K562 (cell line): Measurements from ENCODE around the gene EML1. TPM values are rescaled to one million over a fixed set of nuclear protein-coding genes. Genes with fewer than 3 reads are reported as not detected.
A peak's percentile ranks its signal among the peaks of the same experiment; 100 is the strongest.

Experiments
- ATAC-seq: fragments of 200-7000 bp; cut with Tn5 transposase; 3 replicates; pipeline ENCODE4 v1.9.1; 2020; ENCODE audit warnings: moderate library complexity
- BruUV-seq: library from RNA; stranded (reverse); fragments of 400-500 nt; replicated peaks from 2 replicates; lab custom pipeline; 2021; lab: Mats Ljungman, UMichigan
- CTCF ChIA-PET: fragments of 300-600 bp; formaldehyde crosslinking; extraction: SDS; loops from one replicate; lab custom pipeline; 2021; ENCODE audit warnings: low intra/inter-chr PET ratio; lab: Yijun Ruan, JAX
- POLR2A ChIA-PET: fragments of 300-600, 350-650 bp; sonication (Branson Sonifier 250); formaldehyde crosslinking; extraction: SDS; loops from one replicate; lab custom pipeline; 2021; ENCODE audit warnings: antibody characterized with exemption, inconsistent platforms; lab: Yijun Ruan, JAX
- DNase-seq, 4 experiments: peaks; one replicate each; pipeline versions ENCODE4 v3.0.0 to v3.0.0-alpha.2; 2011 to 2018; ENCODE audit warnings: low spot score in 3 of 4, mixed read lengths in 3 of 4; ENCODE audit errors: extremely low read depth in 1 of 4
- FAIRE-seq: peaks from 2 replicates; lab custom pipeline; 2011; peaks lifted over from hg19 to GRCh38; lab: Jason Lieb, UNC
- H2AFZ ChIP-seq: 2 replicates; pipeline ENCODE4 v1.6.0; 2011; ENCODE audit warnings: low read depth, low read length, control low read depth, inconsistent platforms
- H3K27ac ChIP-seq: fragments of 200-600 bp; 3 replicates; pipeline ENCODE4 v1.8.0; 2011; ENCODE audit warnings: low read depth, mild to moderate bottlenecking, control low read depth, inconsistent platforms, low read length, moderate library complexity, mixed read lengths; ENCODE audit errors: extremely low read depth
- H3K27me3 ChIP-seq, 2 experiments: fragments of 300-600 bp in 1 of 2; 2 replicates in 1 of 2; 3 replicates in 1 of 2; pipeline versions ENCODE4 v1.6.0 to v1.8.0; 2011; ENCODE audit warnings: inconsistent platforms in 2 of 2, low read length in 2 of 2, mild to moderate bottlenecking in 1 of 2, mixed read lengths in 1 of 2, moderate library complexity in 1 of 2; ENCODE audit not compliant: control insufficient read depth in 2 of 2, insufficient read depth in 2 of 2
- H3K36me3 ChIP-seq: fragments of 300-600 bp; 3 replicates; pipeline ENCODE4 v1.8.0; 2011; ENCODE audit warnings: mild to moderate bottlenecking, low read length, inconsistent platforms; ENCODE audit not compliant: control insufficient read depth, insufficient read depth
- H3K4me1 ChIP-seq, 2 experiments: fragments of 200-600 bp in 1 of 2; replicated peaks in 1 of 2; 2 replicates in 1 of 2; 3 replicates in 1 of 2; pipeline versions ENCODE4 v1.5.1 to v1.8.0; 2011; ENCODE audit warnings: inconsistent platforms in 2 of 2, low read length in 2 of 2, mild to moderate bottlenecking in 1 of 2, mixed read lengths in 1 of 2, moderate library complexity in 1 of 2; ENCODE audit not compliant: control insufficient read depth in 2 of 2, insufficient read depth in 2 of 2
- H3K4me2 ChIP-seq: 2 replicates; pipeline ENCODE4 v1.6.1; 2011; ENCODE audit warnings: low read length, control low read depth, inconsistent platforms, mixed read lengths; ENCODE audit not compliant: insufficient read depth
- H3K4me3 ChIP-seq: fragments of 200-600 bp; sonication (generic), shearing (Covaris generic); 2 replicates; pipeline ENCODE4 v1.5.1; 2016; ENCODE audit warnings: control low read depth, inconsistent platforms
- H3K79me2 ChIP-seq: fragments of 200-600 bp; 3 replicates; pipeline ENCODE4 v1.8.0; 2011; ENCODE audit warnings: low read length, inconsistent platforms; ENCODE audit not compliant: control insufficient read depth, insufficient read depth
- H3K9ac ChIP-seq, 2 experiments: 2 replicates each; pipeline versions ENCODE4 v1.6.0 to v1.6.1; 2011; ENCODE audit warnings: low read depth in 2 of 2, low read length in 2 of 2, control low read depth in 1 of 2, inconsistent platforms in 1 of 2, mild to moderate bottlenecking in 1 of 2, mixed read lengths in 1 of 2; ENCODE audit not compliant: insufficient read depth in 1 of 2
- H3K9me1 ChIP-seq: one replicate; pipeline ENCODE4 v1.6.0; 2011; ENCODE audit warnings: inconsistent platforms, mild to moderate bottlenecking, low read length, moderate library complexity; ENCODE audit not compliant: control insufficient read depth, insufficient read depth
- H3K9me3 ChIP-seq: replicated peaks from 2 replicates; pipeline ENCODE4 v1.5.1; 2011; ENCODE audit warnings: low read depth, low read length, inconsistent platforms; ENCODE audit not compliant: control insufficient read depth, insufficient read depth
- H4K20me1 ChIP-seq: replicated peaks from 2 replicates; pipeline ENCODE4 v1.6.1; 2011; ENCODE audit warnings: low read length, inconsistent platforms, mixed read lengths; ENCODE audit not compliant: control insufficient read depth, insufficient read depth
- ARID1B ChIP-seq: fragments of 450-650 bp; IDR thresholded peaks from 2 replicates; pipeline ENCODE4 v1.6.1; 2016; ENCODE audit warnings: antibody characterized with exemption, mild to moderate bottlenecking, inconsistent platforms
- CBX2 ChIP-seq: fragments of 200-600 bp; sonication (generic); IDR thresholded peaks from one replicate; pipeline ENCODE4 v1.6.1; 2012; ENCODE audit warnings: mild to moderate bottlenecking, low read length, inconsistent platforms; ENCODE audit not compliant: insufficient read depth, poor library complexity, severe bottlenecking
- CGGBP1 ChIP-seq: fragments of 250-450 bp; sonication (Bioruptor Pico); IDR thresholded peaks from 2 replicates; pipeline ENCODE4 v1.9.0; 2021; ENCODE audit warnings: mild to moderate bottlenecking
- CREB1 ChIP-seq, 2 experiments: sonication (generic) in 1 of 2; formaldehyde crosslinking in 1 of 2; IDR thresholded peaks; 2 replicates each; pipeline versions ENCODE4 v1.6.1 to v1.8.0; 2012 to 2022; ENCODE audit warnings: inconsistent platforms in 1 of 2, mild to moderate bottlenecking in 1 of 2, missing genetic modification reagents in 1 of 2, moderate library complexity in 1 of 2
- HMGXB4 ChIP-seq: sonication (generic); formaldehyde crosslinking; IDR thresholded peaks from 2 replicates; pipeline ENCODE4 v1.8.1; 2023; ENCODE audit warnings: mild to moderate bottlenecking, missing genetic modification reagents
- MAFK ChIP-seq: IDR thresholded peaks from 2 replicates; pipeline ENCODE4 v1.6.1; 2011; ENCODE audit warnings: low read length, improper control_type of control experiment
- SMC3 ChIP-seq: conservative IDR thresholded peaks from 2 replicates; pipeline ENCODE4 v1.6.1; 2011; ENCODE audit warnings: low read depth, low read length, improper control_type of control experiment; ENCODE audit not compliant: insufficient read depth
- U2AF2 ChIP-seq: fragments of 200-400 bp; formaldehyde crosslinking; optimal IDR thresholded peaks from 2 replicates; pipeline ENCODE3; 2017; ENCODE audit warnings: low read depth, mild to moderate bottlenecking, low read length
- ZNF23 ChIP-seq: fragments of 250-450 bp; sonication (Bioruptor Pico); IDR thresholded peaks from 2 replicates; pipeline ENCODE4 v1.4.0; 2020; ENCODE audit warnings: mild to moderate bottlenecking
- ZNF589 ChIP-seq: fragments of 200-800 bp; sonication (Bioruptor generic); IDR thresholded peaks from 2 replicates; pipeline ENCODE4 v1.6.1; 2016; ENCODE audit warnings: low read depth, missing genetic modification characterization, missing compliant biosample characterization
- WGBS: fragments of 100-300 bp; shearing (Covaris generic); methylation state at CpG from one replicate; pipeline ENCODE4 v1.1.6; 2016; ENCODE audit warnings: low coverage, mixed read lengths; ENCODE audit not compliant: insufficient coverage; ENCODE audit errors: missing lambda C conversion rate; 5-methylcytosine and 5-hydroxymethylcytosine counted together
- in situ Hi-C: fragments of 300-500 bp; cut with MboI; formaldehyde crosslinking; loops from 4 replicates; pipeline ENCODE4 v1.15.0; 2018; ENCODE audit warnings: inconsistent platforms, mixed read lengths
- intact Hi-C: fragments of 100-400 bp; cut with micrococcal nuclease; formaldehyde crosslinking; loops from 2 replicates; pipeline ENCODE4 v1.14.2; 2022
- polyA plus RNA-seq, 8 experiments: library from polyadenylated mRNA; depleted of rRNA in 4 of 8; stranded (reverse) in 5 of 8; unstranded in 3 of 8; fragments of >200 nt; fragmentation: Nextera tagmentation in 2 of 8; fragmentation: Illumina TruSeq in 1 of 8; extraction: Ambion mirVana in 2 of 8; extraction: Trizol in 1 of 8; gene quantifications; 2 replicates each; pipeline versions ENCODE4 v1.2.1 to v1.2.3, GENCODE V29; 2011 to 2014; ENCODE audit warnings: inconsistent platforms in 1 of 8, missing spikeins in 1 of 8
- total RNA-seq, 7 experiments: library from RNA; depleted of rRNA in 6 of 7; stranded (reverse); fragments of >200 nt in 6 of 7; fragmentation: Illumina TruSeq in 2 of 7; extraction: Trizol in 2 of 7; gene quantifications; 2 replicates each; pipeline versions ENCODE4 v1.2.1 to v1.2.3, GENCODE V29; 2011 to 2021; ENCODE audit warnings: low replicate concordance in 1 of 7
- TF ChIP-seq, protein P1 (sequence below): fragments of 200-800 bp; sonication (Bioruptor generic); IDR thresholded peaks from 2 replicates; pipeline ENCODE4 v1.6.1; 2016; ENCODE audit warnings: missing genetic modification characterization, missing compliant biosample characterization
- TF ChIP-seq, protein P2 (sequence below): fragments of 250-450 bp; sonication (Bioruptor Pico); IDR thresholded peaks from 2 replicates; pipeline ENCODE4 v1.8.0; 2021; ENCODE audit warnings: mild to moderate bottlenecking, moderate library complexity

The EML1 gene
- total and polyA plus RNA-seq, 9 of the 15 experiments (the other 6 are each of a cell fraction or from before 2014, with no cell fraction given): 0.01 to 0.35 (median 0.07) TPM; not detected in 2

DNA sequence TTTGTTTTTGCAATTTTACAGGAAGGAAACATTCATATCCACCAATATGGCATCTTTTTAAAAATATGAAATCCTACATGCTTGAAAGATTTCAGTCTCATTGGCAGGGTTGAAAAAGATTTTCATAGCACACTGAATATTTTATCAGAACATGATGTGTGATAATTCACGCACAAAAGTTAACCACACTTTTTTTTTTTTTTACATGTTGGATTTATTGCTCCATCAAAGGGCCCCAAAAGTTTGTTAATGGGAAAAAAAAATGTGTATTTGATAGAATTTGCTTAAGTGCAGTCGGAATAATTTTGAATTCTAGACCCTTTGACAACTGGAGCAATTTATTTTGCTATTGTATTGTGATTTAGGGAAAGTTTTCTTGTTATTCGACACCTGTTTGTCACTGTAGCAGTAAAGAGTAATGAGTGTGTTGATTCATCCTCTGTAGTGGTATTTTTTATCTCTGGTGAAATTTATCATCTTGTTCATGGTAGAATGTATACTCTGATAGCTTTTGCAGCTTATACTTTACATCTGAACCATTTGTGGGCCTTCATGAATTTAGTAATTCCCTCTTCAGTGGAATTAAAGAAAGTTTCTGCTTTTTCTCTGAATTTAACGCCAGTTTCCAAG is 1.1 kb downstream of the EML1 start:
- CTCF ChIA-PET: interaction anchor here (0.7 kb wide), 1 partner anchor 147 kb away, joined by 3 read pairs; no protein-coding TSS in a partner anchor
- Histone ChIP-seq H3K9ac (no peak overlapping the region), H3K36me3 (no peaks in the 10 kb centered on the region), H4K20me1 (no peaks in the 10 kb centered on the region), H3K4me1 (peaks cover 0 to 14% of the 10 kb centered on the region in 2 experiments; a peak in 3 of 5 replicates), H3K4me2 (no peak overlapping the region), H3K79me2 (no peaks in the 10 kb centered on the region), H3K9me3 (no peaks in the 10 kb centered on the region), H3K4me3 (no peak overlapping the region), H2AFZ (no peak overlapping the region), H3K9me1 (no peaks in the 10 kb centered on the region), H3K27me3 (peaks cover 3 to 4% of the 10 kb centered on the region in 2 experiments; a peak in 2 of 5 replicates), H3K27ac (no peak overlapping the region)
- DNase-seq: no peak
- intact Hi-C loops (loop anchor here (10.0 kb wide), 1 partner anchor 81 kb away; no protein-coding TSS in a partner anchor), in situ Hi-C loops (no loop called here)
- no peak for FAIRE-seq
- ATAC-seq: no peak
- no TSS peak for BruUV-seq
- POLR2A ChIA-PET: interaction anchor here (1.3 kb wide), 1 partner anchor 14 kb away, joined by 4 read pairs; no protein-coding TSS in a partner anchor
- WGBS: 5% methylated on average over 4 of the region's 4 CpGs
- TF ChIP-seq MAFK (no peak), ZNF589 (no peak), HMGXB4 (CRISPR knock-in tag) (no peak), SMC3 (no peak), CREB1 (IDR thresholded peaks at IDR 0.05) (no peak), CREB1 (CRISPR knock-in tag; IDR thresholded peaks at IDR 0.05) (no peak), U2AF2 (no peak), ZNF23 (CRISPR knock-in tag) (no peak), ARID1B (no peak), CGGBP1 (CRISPR knock-in tag) (no peak), CBX2 (peak; percentile 93)
- TF ChIP-seq, protein P1, sequence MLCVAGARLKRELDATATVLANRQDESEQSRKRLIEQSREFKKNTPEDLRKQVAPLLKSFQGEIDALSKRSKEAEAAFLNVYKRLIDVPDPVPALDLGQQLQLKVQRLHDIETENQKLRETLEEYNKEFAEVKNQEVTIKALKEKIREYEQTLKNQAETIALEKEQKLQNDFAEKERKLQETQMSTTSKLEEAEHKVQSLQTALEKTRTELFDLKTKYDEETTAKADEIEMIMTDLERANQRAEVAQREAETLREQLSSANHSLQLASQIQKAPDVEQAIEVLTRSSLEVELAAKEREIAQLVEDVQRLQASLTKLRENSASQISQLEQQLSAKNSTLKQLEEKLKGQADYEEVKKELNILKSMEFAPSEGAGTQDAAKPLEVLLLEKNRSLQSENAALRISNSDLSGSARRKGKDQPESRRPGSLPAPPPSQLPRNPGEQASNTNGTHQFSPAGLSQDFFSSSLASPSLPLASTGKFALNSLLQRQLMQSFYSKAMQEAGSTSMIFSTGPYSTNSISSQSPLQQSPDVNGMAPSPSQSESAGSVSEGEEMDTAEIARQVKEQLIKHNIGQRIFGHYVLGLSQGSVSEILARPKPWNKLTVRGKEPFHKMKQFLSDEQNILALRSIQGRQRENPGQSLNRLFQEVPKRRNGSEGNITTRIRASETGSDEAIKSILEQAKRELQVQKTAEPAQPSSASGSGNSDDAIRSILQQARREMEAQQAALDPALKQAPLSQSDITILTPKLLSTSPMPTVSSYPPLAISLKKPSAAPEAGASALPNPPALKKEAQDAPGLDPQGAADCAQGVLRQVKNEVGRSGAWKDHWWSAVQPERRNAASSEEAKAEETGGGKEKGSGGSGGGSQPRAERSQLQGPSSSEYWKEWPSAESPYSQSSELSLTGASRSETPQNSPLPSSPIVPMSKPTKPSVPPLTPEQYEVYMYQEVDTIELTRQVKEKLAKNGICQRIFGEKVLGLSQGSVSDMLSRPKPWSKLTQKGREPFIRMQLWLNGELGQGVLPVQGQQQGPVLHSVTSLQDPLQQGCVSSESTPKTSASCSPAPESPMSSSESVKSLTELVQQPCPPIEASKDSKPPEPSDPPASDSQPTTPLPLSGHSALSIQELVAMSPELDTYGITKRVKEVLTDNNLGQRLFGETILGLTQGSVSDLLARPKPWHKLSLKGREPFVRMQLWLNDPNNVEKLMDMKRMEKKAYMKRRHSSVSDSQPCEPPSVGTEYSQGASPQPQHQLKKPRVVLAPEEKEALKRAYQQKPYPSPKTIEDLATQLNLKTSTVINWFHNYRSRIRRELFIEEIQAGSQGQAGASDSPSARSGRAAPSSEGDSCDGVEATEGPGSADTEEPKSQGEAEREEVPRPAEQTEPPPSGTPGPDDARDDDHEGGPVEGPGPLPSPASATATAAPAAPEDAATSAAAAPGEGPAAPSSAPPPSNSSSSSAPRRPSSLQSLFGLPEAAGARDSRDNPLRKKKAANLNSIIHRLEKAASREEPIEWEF (CRISPR knock-in tag): no peak
- TF ChIP-seq, protein P2, sequence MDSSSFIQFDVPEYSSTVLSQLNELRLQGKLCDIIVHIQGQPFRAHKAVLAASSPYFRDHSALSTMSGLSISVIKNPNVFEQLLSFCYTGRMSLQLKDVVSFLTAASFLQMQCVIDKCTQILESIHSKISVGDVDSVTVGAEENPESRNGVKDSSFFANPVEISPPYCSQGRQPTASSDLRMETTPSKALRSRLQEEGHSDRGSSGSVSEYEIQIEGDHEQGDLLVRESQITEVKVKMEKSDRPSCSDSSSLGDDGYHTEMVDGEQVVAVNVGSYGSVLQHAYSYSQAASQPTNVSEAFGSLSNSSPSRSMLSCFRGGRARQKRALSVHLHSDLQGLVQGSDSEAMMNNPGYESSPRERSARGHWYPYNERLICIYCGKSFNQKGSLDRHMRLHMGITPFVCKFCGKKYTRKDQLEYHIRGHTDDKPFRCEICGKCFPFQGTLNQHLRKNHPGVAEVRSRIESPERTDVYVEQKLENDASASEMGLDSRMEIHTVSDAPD (CRISPR knock-in tag): no peak
